ENCODE data around the gene TMED10. TPM values are rescaled to one million over a fixed set of nuclear protein-coding genes. Genes with fewer than 3 reads are reported as not detected.

Gene TMED10
- total and polyA plus RNA-seq, 11 donors: 56.4 to 398 (median 275) TPM

DNA sequence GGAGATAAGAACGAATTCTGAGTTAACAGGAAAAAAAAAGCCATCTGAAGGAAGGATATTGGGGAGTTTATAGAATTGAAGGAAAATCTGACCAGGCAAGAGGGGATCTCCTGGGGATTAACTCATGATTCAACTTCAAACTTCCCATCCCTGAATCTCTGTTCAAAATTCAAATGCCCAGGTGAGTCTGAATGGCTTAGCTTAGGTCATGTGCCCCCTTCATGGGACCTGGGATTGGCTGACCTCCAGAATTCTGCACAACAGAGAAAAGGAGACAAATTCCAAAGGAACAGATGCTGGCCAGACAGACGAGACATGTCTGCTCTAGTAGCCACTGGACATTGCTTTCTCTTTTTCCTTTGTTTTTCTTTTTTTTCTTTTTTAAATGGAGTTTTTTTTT lies 26.2 kb upstream of the TMED10 start:
- Histone ChIP-seq H3K36me3 (no peaks in the 10 kb centered on the region), H3K27ac (no peak overlapping the region), H3K9me3 (no peaks in the 10 kb centered on the region), H3K4me3 (no peak overlapping the region), H3K27me3 (no peaks in the 10 kb centered on the region), H3K4me1 (peaks cover 0 to 34% (median 6%) of the 10 kb centered on the region in 12 donors)
- ATAC-seq: no peak
- intact Hi-C loops (cut with DNase I): no loop called here
- TF ChIP-seq, protein P1, sequence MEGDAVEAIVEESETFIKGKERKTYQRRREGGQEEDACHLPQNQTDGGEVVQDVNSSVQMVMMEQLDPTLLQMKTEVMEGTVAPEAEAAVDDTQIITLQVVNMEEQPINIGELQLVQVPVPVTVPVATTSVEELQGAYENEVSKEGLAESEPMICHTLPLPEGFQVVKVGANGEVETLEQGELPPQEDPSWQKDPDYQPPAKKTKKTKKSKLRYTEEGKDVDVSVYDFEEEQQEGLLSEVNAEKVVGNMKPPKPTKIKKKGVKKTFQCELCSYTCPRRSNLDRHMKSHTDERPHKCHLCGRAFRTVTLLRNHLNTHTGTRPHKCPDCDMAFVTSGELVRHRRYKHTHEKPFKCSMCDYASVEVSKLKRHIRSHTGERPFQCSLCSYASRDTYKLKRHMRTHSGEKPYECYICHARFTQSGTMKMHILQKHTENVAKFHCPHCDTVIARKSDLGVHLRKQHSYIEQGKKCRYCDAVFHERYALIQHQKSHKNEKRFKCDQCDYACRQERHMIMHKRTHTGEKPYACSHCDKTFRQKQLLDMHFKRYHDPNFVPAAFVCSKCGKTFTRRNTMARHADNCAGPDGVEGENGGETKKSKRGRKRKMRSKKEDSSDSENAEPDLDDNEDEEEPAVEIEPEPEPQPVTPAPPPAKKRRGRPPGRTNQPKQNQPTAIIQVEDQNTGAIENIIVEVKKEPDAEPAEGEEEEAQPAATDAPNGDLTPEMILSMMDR (IDR thresholded peaks at IDR 0.05): no peak
- no peak for TF ChIP-seq POLR2A (IDR thresholded peaks at IDR 0.05)
- WGBS, 4 donors: 58 to 67% (median 60%) methylated on average over 2 of the region's 2 CpGs
- no peak for DNase-seq

DNA sequence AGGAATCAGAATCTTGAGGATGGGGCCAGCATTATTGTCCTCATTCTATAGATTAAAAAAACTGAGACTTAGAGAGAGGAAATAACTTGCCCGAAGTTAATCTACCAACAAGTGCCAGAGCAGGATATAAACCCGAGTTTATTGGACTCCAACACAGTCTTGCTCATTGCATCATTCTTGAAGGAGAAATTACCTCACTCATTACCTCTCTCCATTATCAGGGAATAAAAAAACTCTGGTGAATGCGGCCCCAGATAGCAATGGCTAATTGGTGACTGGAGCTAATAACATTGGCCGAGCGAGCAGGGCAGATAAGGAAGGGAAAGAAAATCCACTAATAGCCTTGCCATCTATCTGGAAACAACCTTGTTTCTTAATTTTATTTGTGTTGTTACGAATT lies 24.7 kb upstream of the TMED10 start:
- peaks cover 0 to 36% (median 6%) of the 10 kb centered on the region in 12 donors for H3K4me1 ChIP-seq
- no peaks in the 10 kb centered on the region for H3K36me3 ChIP-seq
- TF ChIP-seq, protein P1 (IDR thresholded peaks at IDR 0.05): no peak
- TF ChIP-seq POLR2A (IDR thresholded peaks at IDR 0.05): no peak
- no peak overlapping the region for H3K4me3 ChIP-seq
- no peaks in the 10 kb centered on the region for H3K27me3 ChIP-seq
- WGBS, 4 donors: 71 to 76% (median 75%) methylated on average over 6 of the region's 6 CpGs
- intact Hi-C loops (cut with DNase I): no loop called here
- no peak overlapping the region for H3K27ac ChIP-seq
- DNase-seq (no peak), ATAC-seq (no peak)
- no peaks in the 10 kb centered on the region for H3K9me3 ChIP-seq

DNA sequence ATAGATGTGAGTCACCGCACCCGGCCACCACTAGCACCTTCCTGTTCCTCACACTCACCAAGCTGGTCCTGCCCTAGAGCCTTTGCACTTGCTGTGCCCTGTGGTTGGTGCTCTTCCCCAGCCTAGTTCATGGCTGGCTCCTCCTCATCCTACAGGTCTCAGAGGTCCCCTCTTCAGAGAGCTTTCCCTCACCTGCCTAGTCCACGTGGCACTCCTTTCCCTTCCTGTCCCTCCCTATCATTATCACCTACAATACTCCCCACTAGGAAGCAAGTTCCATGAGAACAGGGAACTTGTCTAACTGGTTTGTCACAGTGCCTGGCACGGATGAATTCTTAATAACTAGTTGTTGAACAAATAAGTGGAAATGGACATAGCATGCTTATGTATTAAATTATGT lies 24.0 kb upstream of the TMED10 start:
- Histone ChIP-seq H3K4me3 (no peak overlapping the region), H3K27ac (no peak overlapping the region), H3K4me1 (peaks cover 0 to 31% (median 6%) of the 10 kb centered on the region in 12 donors), H3K36me3 (no peaks in the 10 kb centered on the region), H3K9me3 (no peaks in the 10 kb centered on the region), H3K27me3 (no peaks in the 10 kb centered on the region)
- DNase-seq (no peak), ATAC-seq (no peak)
- no peak for TF ChIP-seq POLR2A (IDR thresholded peaks at IDR 0.05)
- TF ChIP-seq, protein P1 (IDR thresholded peaks at IDR 0.05): no peak
- 72 to 83% (median 74%) methylated on average over 4 of the region's 4 CpGs for WGBS, 4 donors
- intact Hi-C loops (cut with DNase I): no loop called here

DNA sequence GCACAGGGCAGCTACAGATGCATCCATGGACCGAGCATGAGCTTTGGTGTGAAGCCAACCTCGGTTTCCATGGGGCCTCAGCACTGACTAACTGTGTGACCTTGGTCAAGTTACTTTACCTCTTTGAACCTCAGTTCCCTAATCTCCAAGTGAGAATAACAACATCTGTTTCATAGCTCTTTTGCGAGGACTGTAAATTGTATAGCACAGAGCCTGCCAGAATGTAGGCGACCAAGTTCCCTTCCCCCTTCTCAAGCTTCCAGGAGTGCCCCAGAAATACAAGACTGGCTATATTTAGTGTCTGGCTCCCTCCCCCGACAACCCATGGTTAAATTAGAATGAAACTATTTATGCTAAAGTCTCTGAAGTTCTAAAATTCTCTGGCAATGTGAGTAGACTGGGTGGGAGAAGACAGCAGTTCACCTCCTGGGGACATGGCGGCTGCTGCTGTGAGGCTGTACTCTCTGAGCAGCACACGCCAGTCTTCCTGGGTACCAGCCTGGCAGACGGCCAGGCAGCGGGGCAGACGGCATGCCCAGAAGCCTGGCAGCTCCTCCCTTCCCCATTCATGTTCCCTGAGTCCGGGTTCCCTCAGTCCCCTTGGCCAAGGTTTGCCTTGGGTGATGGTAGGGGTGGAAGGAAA lies 22.0 kb upstream of the TMED10 start:
- Histone ChIP-seq H3K4me1 (peaks cover 0 to 22% (median 6%) of the 10 kb centered on the region in 12 donors), H3K4me3 (no peak overlapping the region), H3K27ac (peak overlapping the region in 1 of 12 donors; percentile 38), H3K9me3 (no peaks in the 10 kb centered on the region), H3K36me3 (no peaks in the 10 kb centered on the region), H3K27me3 (no peaks in the 10 kb centered on the region)
- peak; percentile 82 to 91 (median 88) for ATAC-seq
- intact Hi-C loops (cut with DNase I): loop anchor here in 1 of 10 donors (5.0 kb wide), 1 partner anchor 34 kb away; no protein-coding TSS in a partner anchor
- peak; percentile 44 to 81 (median 61) for DNase-seq
- TF ChIP-seq POLR2A (IDR thresholded peaks at IDR 0.05): no peak
- TF ChIP-seq, protein P1 (IDR thresholded peaks at IDR 0.05): no peak
- 31 to 43% (median 35%) methylated on average over 10 to 11 of the region's 11 CpGs for WGBS, 4 donors
